Panc1 (cell line): ENCODE data around the gene SRCIN1. TPM values are rescaled to one million over a fixed set of nuclear protein-coding genes. Genes with fewer than 3 reads are reported as not detected.

Experiments
- ATAC-seq: fragments of 200-7000 bp; cut with Tn5 transposase; 2 replicates; pipeline ENCODE4 v1.9.1; 2020; ENCODE audit warnings: mild to moderate bottlenecking, moderate library complexity
- BruUV-seq: library from RNA; stranded (reverse); fragments of 400-500 nt; replicated peaks from 2 replicates; lab custom pipeline; 2021; lab: Mats Ljungman, UMichigan
- CTCF ChIA-PET: fragments of 300-600 bp; sonication (Branson Sonifier 250); formaldehyde crosslinking; loops from one replicate; lab custom pipeline; 2022; ENCODE audit warnings: antibody characterized with exemption; lab: Charles Lee
- POLR2A ChIA-PET: fragments of 300-600 bp; sonication (Branson Sonifier 250); formaldehyde crosslinking; loops from one replicate; lab custom pipeline; 2022; ENCODE audit warnings: antibody characterized with exemption; lab: Charles Lee
- DNase-seq: peaks from one replicate; pipeline ENCODE4 v3.0.0-alpha.2; 2010; ENCODE audit warnings: low read depth, low spot score
- H3K27ac ChIP-seq: 2 replicates; pipeline ENCODE4 v1.5.1; 2011; ENCODE audit warnings: mild to moderate bottlenecking, low read length, inconsistent platforms
- H3K27me3 ChIP-seq: fragments of 200-500 bp; sonication (Bioruptor generic); 2 replicates; pipeline ENCODE4 v1.6.0; 2014; ENCODE audit warnings: low read length, inconsistent platforms; ENCODE audit not compliant: control insufficient read depth, insufficient read depth
- H3K36me3 ChIP-seq: fragments of 200-500 bp; sonication (Bioruptor generic); 2 replicates; pipeline ENCODE4 v1.5.1; 2014; ENCODE audit warnings: inconsistent platforms, mild to moderate bottlenecking, low read length, moderate library complexity; ENCODE audit not compliant: control insufficient read depth, insufficient read depth
- H3K4me1 ChIP-seq: 2 replicates; pipeline ENCODE4 v1.5.1; 2011; ENCODE audit warnings: inconsistent platforms, mild to moderate bottlenecking, low read length, moderate library complexity; ENCODE audit not compliant: control insufficient read depth, insufficient read depth
- H3K4me3 ChIP-seq, 2 experiments: 2 replicates each; pipeline ENCODE4 v1.5.1; 2011 to 2012; ENCODE audit warnings: low read depth in 2 of 2, low read length in 2 of 2, mild to moderate bottlenecking in 2 of 2, inconsistent platforms in 1 of 2, moderate library complexity in 1 of 2
- H3K9me3 ChIP-seq: fragments of 200-500 bp; sonication (Bioruptor generic); 2 replicates; pipeline ENCODE4 v1.5.1; 2014; ENCODE audit warnings: low read depth, mild to moderate bottlenecking, inconsistent platforms, low read length, moderate library complexity; ENCODE audit not compliant: control insufficient read depth, insufficient read depth
- CTCF ChIP-seq: fragments of 450-650 bp; IDR thresholded peaks from 2 replicates; pipeline ENCODE4 v1.5.1; 2017; ENCODE audit warnings: mild to moderate bottlenecking
- POLR2AphosphoS5 ChIP-seq: IDR thresholded peaks from 2 replicates; pipeline ENCODE4 v1.6.1; 2012; ENCODE audit warnings: mild to moderate bottlenecking, low read depth, low read length, moderate library complexity
- SIN3A ChIP-seq: IDR thresholded peaks from 2 replicates; pipeline ENCODE4 v1.6.1; 2012; ENCODE audit warnings: low read depth, mild to moderate bottlenecking, low read length, moderate library complexity, borderline replicate concordance; ENCODE audit not compliant: insufficient read depth
- TCF7L2 ChIP-seq: IDR thresholded peaks from 2 replicates; pipeline ENCODE4 v1.6.1; 2011; ENCODE audit warnings: mild to moderate bottlenecking, low read depth, low read length, inconsistent platforms
- in situ Hi-C: cut with HindIII; loops from 2 replicates; pipeline ENCODE4 v1.10.0; 2016; ENCODE audit warnings: low sequenced_read_pairs, low pct_unique_long_range_greater_than_20kb
- intact Hi-C: fragments of 100-400 bp; cut with micrococcal nuclease; formaldehyde crosslinking; loops from one replicate; pipeline ENCODE4 v1.10.0; 2022; ENCODE audit not compliant: unreplicated experiment
- total RNA-seq: library from RNA; stranded (reverse); gene quantifications from one replicate; pipeline ENCODE4 v1.2.1, GENCODE V29; 2021; ENCODE audit not compliant: unreplicated experiment
- TF ChIP-seq, protein P1 (sequence below), 2 experiments: IDR thresholded peaks; 2 replicates each; pipeline ENCODE4 v1.6.1; 2011 to 2012; ENCODE audit warnings: low read depth in 2 of 2, control low read depth in 1 of 2, low read length in 1 of 2, mild to moderate bottlenecking in 1 of 2, moderate library complexity in 1 of 2; ENCODE audit not compliant: insufficient read depth in 1 of 2

Gene SRCIN1
- total RNA-seq, 1 experiment from 2014 or later, result 12.8 TPM

DNA sequence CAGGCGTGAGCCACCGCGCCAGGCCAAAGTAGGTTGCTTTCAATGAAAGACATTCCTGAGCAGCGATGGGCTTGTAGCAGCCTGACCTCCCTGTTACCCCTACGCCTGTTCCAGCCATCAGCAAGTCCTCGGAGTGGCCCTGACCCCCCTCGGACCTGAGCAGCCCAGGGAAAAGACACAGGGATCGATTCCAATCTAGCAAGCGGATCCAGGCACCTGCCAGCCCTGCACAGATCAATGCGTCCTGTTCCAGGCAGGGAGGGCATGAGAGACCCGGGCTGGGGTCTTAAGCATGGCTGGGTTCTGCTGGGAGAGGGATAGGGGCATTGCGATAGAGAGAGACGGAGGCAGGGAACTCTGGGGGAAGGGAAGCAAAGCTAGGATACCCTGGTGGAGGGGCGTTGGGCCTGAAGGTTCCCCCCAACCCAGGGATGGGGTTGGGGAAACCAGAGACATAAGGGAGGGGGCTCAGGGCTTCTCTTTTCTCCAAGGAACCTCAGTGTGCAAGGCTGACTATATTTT, 21.9 kb downstream of the SRCIN1 start:
- BruUV-seq, result no TSS peak
- ATAC-seq (no peak), DNase-seq (no peak)
- peaks cover 7% of the 10 kb centered on the region for H3K4me1 ChIP-seq
- H3K27me3 ChIP-seq, result no peaks in the 10 kb centered on the region
- H3K36me3 ChIP-seq, result no peaks in the 10 kb centered on the region
- intact Hi-C loops, result no loop called here
- in situ Hi-C loops, result no loop called here
- H3K9me3 ChIP-seq, result no peaks in the 10 kb centered on the region
- H3K4me3 ChIP-seq, result 0 out of 4 replicates have a peak overlapping the region, but pooled peaks of 1 of the 2 experiments have one; percentile 18
- ChIA-PET CTCF (interaction anchor here (1.0 to 5.6 kb wide), 2 partner anchors 25 to 47 kb away, joined by 4 to 38 read pairs; no protein-coding TSS in a partner anchor), POLR2A (no interaction called here)
- TF ChIP-seq POLR2AphosphoS5 (no peak), SIN3A (no peak), CTCF (no peak), TCF7L2 (no peak)
- TF ChIP-seq, protein P1, sequence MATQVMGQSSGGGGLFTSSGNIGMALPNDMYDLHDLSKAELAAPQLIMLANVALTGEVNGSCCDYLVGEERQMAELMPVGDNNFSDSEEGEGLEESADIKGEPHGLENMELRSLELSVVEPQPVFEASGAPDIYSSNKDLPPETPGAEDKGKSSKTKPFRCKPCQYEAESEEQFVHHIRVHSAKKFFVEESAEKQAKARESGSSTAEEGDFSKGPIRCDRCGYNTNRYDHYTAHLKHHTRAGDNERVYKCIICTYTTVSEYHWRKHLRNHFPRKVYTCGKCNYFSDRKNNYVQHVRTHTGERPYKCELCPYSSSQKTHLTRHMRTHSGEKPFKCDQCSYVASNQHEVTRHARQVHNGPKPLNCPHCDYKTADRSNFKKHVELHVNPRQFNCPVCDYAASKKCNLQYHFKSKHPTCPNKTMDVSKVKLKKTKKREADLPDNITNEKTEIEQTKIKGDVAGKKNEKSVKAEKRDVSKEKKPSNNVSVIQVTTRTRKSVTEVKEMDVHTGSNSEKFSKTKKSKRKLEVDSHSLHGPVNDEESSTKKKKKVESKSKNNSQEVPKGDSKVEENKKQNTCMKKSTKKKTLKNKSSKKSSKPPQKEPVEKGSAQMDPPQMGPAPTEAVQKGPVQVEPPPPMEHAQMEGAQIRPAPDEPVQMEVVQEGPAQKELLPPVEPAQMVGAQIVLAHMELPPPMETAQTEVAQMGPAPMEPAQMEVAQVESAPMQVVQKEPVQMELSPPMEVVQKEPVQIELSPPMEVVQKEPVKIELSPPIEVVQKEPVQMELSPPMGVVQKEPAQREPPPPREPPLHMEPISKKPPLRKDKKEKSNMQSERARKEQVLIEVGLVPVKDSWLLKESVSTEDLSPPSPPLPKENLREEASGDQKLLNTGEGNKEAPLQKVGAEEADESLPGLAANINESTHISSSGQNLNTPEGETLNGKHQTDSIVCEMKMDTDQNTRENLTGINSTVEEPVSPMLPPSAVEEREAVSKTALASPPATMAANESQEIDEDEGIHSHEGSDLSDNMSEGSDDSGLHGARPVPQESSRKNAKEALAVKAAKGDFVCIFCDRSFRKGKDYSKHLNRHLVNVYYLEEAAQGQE (IDR thresholded peaks at IDR 0.05; ENCODE audit: insufficient read depth in 1 of 2, low read depth in 2 of 2, low read length in 1 of 2), result no peak
- no peak overlapping the region for H3K27ac ChIP-seq

GRCh38 chr17:38583176-38583575, 22.6 kb downstream of the SRCIN1 start:
- no peak for DNase-seq
- in situ Hi-C loops (no loop called here), intact Hi-C loops (no loop called here)
- CTCF ChIA-PET, result interaction anchor here (5.6 kb wide), 1 partner anchor 25 kb away, joined by 38 read pairs; no protein-coding TSS in a partner anchor
- Histone ChIP-seq H3K4me3 (no peak overlapping the region), H3K27me3 (no peaks in the 10 kb centered on the region), H3K9me3 (no peaks in the 10 kb centered on the region), H3K36me3 (no peaks in the 10 kb centered on the region), H3K4me1 (peaks cover 7% of the 10 kb centered on the region; the same call in 1 of the 2 replicates), H3K27ac (no peak overlapping the region)
- ATAC-seq, result no peak
- POLR2A ChIA-PET, result no interaction called here
- BruUV-seq, result no TSS peak
- TF ChIP-seq POLR2AphosphoS5 (no peak), CTCF (no peak), SIN3A (no peak), TCF7L2 (no peak)
- TF ChIP-seq, protein P1 (IDR thresholded peaks at IDR 0.05; ENCODE audit: insufficient read depth in 1 of 2, low read depth in 2 of 2, low read length in 1 of 2), result no peak
